Common myeloid progenitor, CD34-positive (primary cell): Measurements from ENCODE around the gene CRELD2.

Experiments used
- CTCF ChIA-PET: fragments of 350-600 bp; sonication (Branson Sonifier 250); formaldehyde crosslinking; loops from one replicate; lab custom pipeline; 2021; ENCODE audit warnings: antibody characterized with exemption; lab: Charles Lee
- POLR2A ChIA-PET: fragments of 350-600 bp; sonication (Branson Sonifier 250); formaldehyde crosslinking; loops from one replicate; lab custom pipeline; 2021; ENCODE audit warnings: antibody characterized with exemption; lab: Charles Lee
- DNase-seq, 3 donors: peaks; one replicate each; pipeline versions ENCODE4 v3.0.0 to v3.0.0-alpha.2; 2013
- H3K27ac ChIP-seq, 2 experiments: 1 replicate in 1 of 2; 2 replicates in 1 of 2; pipeline ENCODE4 v1.7.0; 2013; ENCODE audit warnings: inconsistent platforms in 2 of 2, low read length in 2 of 2, mild to moderate bottlenecking in 2 of 2, low read depth in 1 of 2, moderate library complexity in 1 of 2; ENCODE audit not compliant: severe bottlenecking in 2 of 2, insufficient read depth in 1 of 2, poor library complexity in 1 of 2
- H3K27me3 ChIP-seq, 5 experiments: replicated peaks in 2 of 5; 1 replicate in 3 of 5; 2 replicates in 2 of 5; pipeline versions ENCODE4 v1.6.1 to v1.7.0; 2013; ENCODE audit warnings: low read length in 4 of 5, mild to moderate bottlenecking in 2 of 5, moderate library complexity in 2 of 5, inconsistent platforms in 1 of 5; ENCODE audit not compliant: insufficient read depth in 5 of 5, control insufficient read depth in 4 of 5
- H3K36me3 ChIP-seq, 4 experiments: 1 replicate in 2 of 4; 2 replicates in 2 of 4; pipeline versions ENCODE4 v1.6.1 to v1.7.0; 2013; ENCODE audit warnings: low read length in 3 of 4, control low read depth in 1 of 4, mild to moderate bottlenecking in 1 of 4; ENCODE audit not compliant: control insufficient read depth in 4 of 4, insufficient read depth in 4 of 4
- H3K4me1 ChIP-seq, 4 experiments: 1 replicate in 3 of 4; 2 replicates in 1 of 4; pipeline versions ENCODE4 v1.6.1 to v1.7.1; 2013; ENCODE audit warnings: low read length in 3 of 4, mild to moderate bottlenecking in 3 of 4, control low read depth in 1 of 4, inconsistent platforms in 1 of 4, moderate library complexity in 1 of 4; ENCODE audit not compliant: control insufficient read depth in 4 of 4, insufficient read depth in 4 of 4; ENCODE audit errors: control extremely low read depth in 1 of 4
- H3K4me3 ChIP-seq, 7 experiments: 1 replicate in 4 of 7; 2 replicates in 3 of 7; pipeline versions ENCODE4 v1.5.1 to v1.7.0; 2013; ENCODE audit warnings: mild to moderate bottlenecking in 7 of 7, low read length in 6 of 7, moderate library complexity in 6 of 7, inconsistent platforms in 2 of 7, low read depth in 2 of 7, control low read depth in 1 of 7; ENCODE audit not compliant: insufficient read depth in 4 of 7, control insufficient read depth in 1 of 7; ENCODE audit errors: extremely low read depth in 1 of 7
- H3K9me3 ChIP-seq, 5 experiments: 1 replicate in 4 of 5; 2 replicates in 1 of 5; pipeline versions ENCODE4 v1.6.1 to v1.7.1; 2013; ENCODE audit warnings: low read length in 4 of 5, mild to moderate bottlenecking in 2 of 5, inconsistent platforms in 1 of 5, low read depth in 1 of 5, moderate library complexity in 1 of 5; ENCODE audit not compliant: control insufficient read depth in 4 of 5, insufficient read depth in 2 of 5; ENCODE audit errors: control extremely low read depth in 1 of 5
- WGBS: methylation state at CpG from one replicate; pipeline ENCODE4 v1.1.5; 2013; ENCODE audit not compliant: insufficient coverage; 5-methylcytosine and 5-hydroxymethylcytosine counted together

CRELD2 gene

GRCh38 chr22:49922926-49923325 lies 4.5 kb downstream of the CRELD2 start:
- H3K9me3 ChIP-seq: no peaks in the 10 kb centered on the region
- POLR2A ChIA-PET: no interaction called here
- H3K27ac ChIP-seq: no peak overlapping the region
- no peaks in the 10 kb centered on the region for H3K27me3 ChIP-seq
- WGBS: 92% methylated on average over 13 of the region's 25 CpGs
- H3K36me3 ChIP-seq: peaks cover 0 to 22% (median 0%) of the 10 kb centered on the region in 4 experiments
- H3K4me1 ChIP-seq: peaks cover 10 to 45% (median 38%) of the 10 kb centered on the region in 4 experiments
- no peak overlapping the region for H3K4me3 ChIP-seq
- CTCF ChIA-PET: no interaction called here
- no peak for DNase-seq

- Histone ChIP-seq H3K27me3 (no peaks in the 10 kb centered on the region), H3K36me3 (peaks cover 0 to 22% (median 0%) of the 10 kb centered on the region in 4 experiments), H3K9me3 (no peaks in the 10 kb centered on the region), H3K4me1 (peaks cover 10 to 44% (median 37%) of the 10 kb centered on the region in 4 experiments), H3K27ac (no peak overlapping the region), H3K4me3 (no peak overlapping the region)
- 89% methylated on average over 12 of the region's 16 CpGs for WGBS
- DNase-seq: peak in 1 of 3 donors; percentile 58
- CTCF ChIA-PET: no interaction called here
- POLR2A ChIA-PET: no interaction called here
These were observed 5.0 kb downstream of the CRELD2 start for GRCh38 chr22:49923445-49923844.

- CTCF ChIA-PET: interaction anchor here (0.9 to 2.1 kb wide), 2 partner anchors 104 to 106 kb away, joined by 3 to 11 read pairs; no protein-coding TSS in a partner anchor
- Histone ChIP-seq H3K27me3 (no peaks in the 10 kb centered on the region), H3K36me3 (peaks cover 0 to 22% (median 0%) of the 10 kb centered on the region in 4 experiments), H3K4me3 (peak overlapping the region in 1 of 7 experiments; percentile 11), H3K9me3 (no peaks in the 10 kb centered on the region), H3K27ac (no peak overlapping the region), H3K4me1 (peaks cover 10 to 40% (median 37%) of the 10 kb centered on the region in 4 experiments)
- WGBS: 97% methylated on average over 30 of the region's 31 CpGs
- POLR2A ChIA-PET: interaction anchor here (0.6 kb wide), 1 partner anchor 396 kb away, joined by 3 read pairs; no protein-coding TSS in a partner anchor
- DNase-seq: no peak
These were observed 5.8 kb downstream of the CRELD2 start for GRCh38 chr22:49924113-49924833.

GRCh38 chr22:49925525-49926128 lies 7.2 kb downstream of the CRELD2 start:
- ChIA-PET POLR2A (interaction anchor here (0.6 to 1.0 kb wide), 3 partner anchors 8 to 327 kb away, joined by 3 read pairs; no protein-coding TSS in a partner anchor), CTCF (interaction anchor here (1.3 to 2.1 kb wide), 3 partner anchors 58 to 105 kb away, joined by 3 to 11 read pairs (median 3); no protein-coding TSS in a partner anchor)
- Histone ChIP-seq H3K4me1 (peaks cover 10 to 47% (median 44%) of the 10 kb centered on the region in 4 experiments), H3K27me3 (no peaks in the 10 kb centered on the region), H3K9me3 (no peaks in the 10 kb centered on the region), H3K27ac (peak overlapping the region in 1 of 2 experiments; percentile 27), H3K36me3 (peaks cover 0 to 13% (median 0%) of the 10 kb centered on the region in 4 experiments), H3K4me3 (peak overlapping the region in 4 of 7 experiments; percentile 17 to 43 (median 39))
- DNase-seq: peak; percentile 61 to 92 (median 91)
- 9% methylated on average over 24 of the region's 24 CpGs for WGBS

GRCh38 chr22:49926916-49927315 lies 8.5 kb downstream of the CRELD2 start:
- peaks cover 18 to 59% (median 57%) of the 10 kb centered on the region in 4 experiments for H3K4me1 ChIP-seq
- no peak overlapping the region for H3K4me3 ChIP-seq
- POLR2A ChIA-PET: interaction anchor here (0.6 kb wide), 1 partner anchor 264 kb away, joined by 4 read pairs; no protein-coding TSS in a partner anchor
- no peaks in the 10 kb centered on the region for H3K27me3 ChIP-seq
- no peak overlapping the region for H3K27ac ChIP-seq
- 94% methylated on average over 15 of the region's 18 CpGs for WGBS
- CTCF ChIA-PET: interaction anchor here (1.4 kb wide), 1 partner anchor 104 kb away, joined by 4 read pairs; no protein-coding TSS in a partner anchor
- no peaks in the 10 kb centered on the region for H3K9me3 ChIP-seq
- H3K36me3 ChIP-seq: peaks cover 0 to under 1% (median 0%) of the 10 kb centered on the region in 4 experiments
- no peak for DNase-seq

- POLR2A ChIA-PET: no interaction called here
- WGBS: 91% methylated on average over 17 of the region's 26 CpGs
These were observed 9.2 kb downstream of the CRELD2 start for GRCh38 chr22:49927483-49928184.

More at GRCh38 chr22:49927483-49928184, 9.2 kb downstream of the CRELD2 start:
- peaks cover 18 to 64% (median 62%) of the 10 kb centered on the region in 4 experiments for H3K4me1 ChIP-seq
- no peaks in the 10 kb centered on the region for H3K27me3 ChIP-seq
- no peaks in the 10 kb centered on the region for H3K36me3 ChIP-seq
- H3K4me3 ChIP-seq: no peak overlapping the region
- CTCF ChIA-PET: interaction anchor here (0.6 to 1.4 kb wide), 2 partner anchors 103 to 107 kb away, joined by 3 to 4 read pairs; no protein-coding TSS in a partner anchor
- DNase-seq: no peak
- no peaks in the 10 kb centered on the region for H3K9me3 ChIP-seq
- H3K27ac ChIP-seq: no peak overlapping the region
